Measurements from ENCODE around the gene PHC1. TPM values are rescaled to one million over a fixed set of nuclear protein-coding genes. Genes with fewer than 3 reads are reported as not detected.
A peak's percentile ranks its signal among the peaks of the same experiment; 100 is the strongest.

PHC1 gene
- polyA plus RNA-seq, 1 of the 3 experiments (the other 2 are of a cell fraction) = 27.0 TPM

- Histone ChIP-seq H3K4me3 (ENCODE audit: low read depth in 2 of 2, low read length in 1 of 2) (peak overlapping the region; percentile 74 to 88), H3K9me2 (no peaks in the 10 kb centered on the region), H3K9me3 (no peaks in the 10 kb centered on the region), H3K4me2 (peak overlapping the region; percentile 86), H3K79me2 (ENCODE audit: insufficient read depth) (peaks cover 28% of the 10 kb centered on the region), H3K27ac (ENCODE audit: low read depth in 2 of 2, low read length in 1 of 2) (peak overlapping the region; percentile 95 to 97), H3K9ac (peak overlapping the region; percentile 88), H3K4me1 (ENCODE audit: control insufficient read depth in 1 of 2, insufficient read depth in 2 of 2, low read depth in 1 of 2, low read length in 1 of 2) (peaks cover 15 to 16% of the 10 kb centered on the region in 2 experiments; a peak in 3 of 4 replicates), H3K27me3 (ENCODE audit: insufficient read depth) (no peaks in the 10 kb centered on the region), H3F3A (replicated peaks; ENCODE audit: insufficient read depth) (peaks cover 11% of the 10 kb centered on the region), H4K20me1 (ENCODE audit: insufficient read depth) (no peaks in the 10 kb centered on the region), H3K36me3 (replicated peaks in 1 of 2; ENCODE audit: control insufficient read depth in 1 of 2, insufficient read depth in 2 of 2, low read length in 1 of 2) (peaks cover 4 to 9% of the 10 kb centered on the region in 2 experiments), H2AFZ (ENCODE audit: low read depth) (peak overlapping the region; percentile 99)
- ChIA-PET POLR2A (interaction anchor here (2.3 kb wide), 1 partner anchor 36 kb away, joined by 19 read pairs; the partner anchor contains the start of gene M6PR), CTCF (interaction anchor here (0.6 to 3.8 kb wide), 7 partner anchors 9 to 136 kb away, joined by 3 to 26 read pairs (median 5); partner anchors contain the start of gene M6PR)
- TF ChIP-seq MAX (IDR thresholded peaks at IDR 0.05; ENCODE audit: low read depth) = peak; percentile 35; the same call in 1 of the 2 replicates
- TF ChIP-seq GATA2 (CRISPR knock-in tag; IDR thresholded peaks at IDR 0.05) = no peak
- WGBS (ENCODE audit: low lambda C conversion rate) = 25% methylated on average over 6 of the region's 6 CpGs
- no peak for DNase-seq
Observed at GRCh38 chr12:8913702-8914032, 642 bp upstream of the PHC1 start.

GRCh38 chr12:8914716-8915526 is 612 bp downstream of the PHC1 start:
- DNase-seq = peak; percentile 83
- Histone ChIP-seq H3F3A (replicated peaks; ENCODE audit: insufficient read depth) (peaks cover 11% of the 10 kb centered on the region), H3K27ac (ENCODE audit: low read depth in 2 of 2, low read length in 1 of 2) (peak overlapping the region; percentile 83 to 95), H3K4me1 (ENCODE audit: control insufficient read depth in 1 of 2, insufficient read depth in 2 of 2, low read depth in 1 of 2, low read length in 1 of 2) (peaks cover 15 to 16% of the 10 kb centered on the region in 2 experiments; a peak in 3 of 4 replicates), H2AFZ (ENCODE audit: low read depth) (peak overlapping the region; percentile 78), H3K36me3 (replicated peaks in 1 of 2; ENCODE audit: control insufficient read depth in 1 of 2, insufficient read depth in 2 of 2, low read length in 1 of 2) (peaks cover 4 to 16% of the 10 kb centered on the region in 2 experiments), H4K20me1 (ENCODE audit: insufficient read depth) (no peaks in the 10 kb centered on the region), H3K9me2 (no peaks in the 10 kb centered on the region), H3K9ac (peak overlapping the region; percentile 56), H3K4me2 (peak overlapping the region; percentile 88), H3K4me3 (ENCODE audit: low read depth in 2 of 2, low read length in 1 of 2) (peak overlapping the region; percentile 74 to 89), H3K79me2 (ENCODE audit: insufficient read depth) (peaks cover 28% of the 10 kb centered on the region), H3K27me3 (ENCODE audit: insufficient read depth) (no peaks in the 10 kb centered on the region), H3K9me3 (no peaks in the 10 kb centered on the region)
- 2% methylated on average over 18 of the region's 35 CpGs for WGBS (ENCODE audit: low lambda C conversion rate)
- TF ChIP-seq EZH2phosphoT487 (IDR thresholded peaks at IDR 0.05; ENCODE audit: borderline replicate concordance, low read depth) = no peak
- TF ChIP-seq, protein P1, sequence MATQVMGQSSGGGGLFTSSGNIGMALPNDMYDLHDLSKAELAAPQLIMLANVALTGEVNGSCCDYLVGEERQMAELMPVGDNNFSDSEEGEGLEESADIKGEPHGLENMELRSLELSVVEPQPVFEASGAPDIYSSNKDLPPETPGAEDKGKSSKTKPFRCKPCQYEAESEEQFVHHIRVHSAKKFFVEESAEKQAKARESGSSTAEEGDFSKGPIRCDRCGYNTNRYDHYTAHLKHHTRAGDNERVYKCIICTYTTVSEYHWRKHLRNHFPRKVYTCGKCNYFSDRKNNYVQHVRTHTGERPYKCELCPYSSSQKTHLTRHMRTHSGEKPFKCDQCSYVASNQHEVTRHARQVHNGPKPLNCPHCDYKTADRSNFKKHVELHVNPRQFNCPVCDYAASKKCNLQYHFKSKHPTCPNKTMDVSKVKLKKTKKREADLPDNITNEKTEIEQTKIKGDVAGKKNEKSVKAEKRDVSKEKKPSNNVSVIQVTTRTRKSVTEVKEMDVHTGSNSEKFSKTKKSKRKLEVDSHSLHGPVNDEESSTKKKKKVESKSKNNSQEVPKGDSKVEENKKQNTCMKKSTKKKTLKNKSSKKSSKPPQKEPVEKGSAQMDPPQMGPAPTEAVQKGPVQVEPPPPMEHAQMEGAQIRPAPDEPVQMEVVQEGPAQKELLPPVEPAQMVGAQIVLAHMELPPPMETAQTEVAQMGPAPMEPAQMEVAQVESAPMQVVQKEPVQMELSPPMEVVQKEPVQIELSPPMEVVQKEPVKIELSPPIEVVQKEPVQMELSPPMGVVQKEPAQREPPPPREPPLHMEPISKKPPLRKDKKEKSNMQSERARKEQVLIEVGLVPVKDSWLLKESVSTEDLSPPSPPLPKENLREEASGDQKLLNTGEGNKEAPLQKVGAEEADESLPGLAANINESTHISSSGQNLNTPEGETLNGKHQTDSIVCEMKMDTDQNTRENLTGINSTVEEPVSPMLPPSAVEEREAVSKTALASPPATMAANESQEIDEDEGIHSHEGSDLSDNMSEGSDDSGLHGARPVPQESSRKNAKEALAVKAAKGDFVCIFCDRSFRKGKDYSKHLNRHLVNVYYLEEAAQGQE (IDR thresholded peaks at IDR 0.05; ENCODE audit: low read depth, low read length) = no peak
- no peak for TF ChIP-seq POLR2AphosphoS5 (IDR thresholded peaks at IDR 0.05; ENCODE audit: low read depth, low read length)
- TF ChIP-seq TEAD4 (IDR thresholded peaks at IDR 0.05; ENCODE audit: borderline replicate concordance, insufficient read depth) = no peak
- TF ChIP-seq MAX (IDR thresholded peaks at IDR 0.05; ENCODE audit: low read depth) = peak; percentile 8; the same call in 1 of the 2 replicates
- no peak for TF ChIP-seq GATA2 (CRISPR knock-in tag; IDR thresholded peaks at IDR 0.05)
- TF ChIP-seq MXI1 (IDR thresholded peaks at IDR 0.05; ENCODE audit: low read depth, low read length) = peak; percentile 71
- TF ChIP-seq CTCF (IDR thresholded peaks at IDR 0.05) = no peak
- CTCF ChIA-PET = interaction anchor here (0.7 to 3.8 kb wide), 5 partner anchors 24 to 200 kb away, joined by 3 to 26 read pairs (median 6); partner anchors contain the start of gene M6PR
- POLR2A ChIA-PET = interaction anchor here (1.3 to 2.3 kb wide), 2 partner anchors 35 to 227 kb away, joined by 4 to 19 read pairs; partner anchors contain the start of gene M6PR
